PC-9 (cell line): Measurements from ENCODE around the gene PLA2R1.

ENCODE experiments used
- CTCF ChIP-seq: fragments of 200-600 bp; sonication (generic); conservative IDR thresholded peaks from 2 replicates; pipeline ENCODE4 v1.6.1; 2017; ENCODE audit warnings: mixed run types, antibody characterized with exemption, mild to moderate bottlenecking, moderate library complexity
- EZH2 ChIP-seq: fragments of 200-600 bp; sonication (generic); IDR thresholded peaks from 2 replicates; pipeline ENCODE4 v1.8.0; 2017; ENCODE audit warnings: antibody characterized with exemption, low read depth

- TF ChIP-seq EZH2 = no peak
- no peak for TF ChIP-seq CTCF
These were observed 43.0 kb upstream of the PLA2R1 start for GRCh38 chr2:160105366-160105765.
